ENCODE data around the gene RARS2. TPM values are rescaled to one million over a fixed set of nuclear protein-coding genes. Genes with fewer than 3 reads are reported as not detected.

Gene RARS2, protein sequence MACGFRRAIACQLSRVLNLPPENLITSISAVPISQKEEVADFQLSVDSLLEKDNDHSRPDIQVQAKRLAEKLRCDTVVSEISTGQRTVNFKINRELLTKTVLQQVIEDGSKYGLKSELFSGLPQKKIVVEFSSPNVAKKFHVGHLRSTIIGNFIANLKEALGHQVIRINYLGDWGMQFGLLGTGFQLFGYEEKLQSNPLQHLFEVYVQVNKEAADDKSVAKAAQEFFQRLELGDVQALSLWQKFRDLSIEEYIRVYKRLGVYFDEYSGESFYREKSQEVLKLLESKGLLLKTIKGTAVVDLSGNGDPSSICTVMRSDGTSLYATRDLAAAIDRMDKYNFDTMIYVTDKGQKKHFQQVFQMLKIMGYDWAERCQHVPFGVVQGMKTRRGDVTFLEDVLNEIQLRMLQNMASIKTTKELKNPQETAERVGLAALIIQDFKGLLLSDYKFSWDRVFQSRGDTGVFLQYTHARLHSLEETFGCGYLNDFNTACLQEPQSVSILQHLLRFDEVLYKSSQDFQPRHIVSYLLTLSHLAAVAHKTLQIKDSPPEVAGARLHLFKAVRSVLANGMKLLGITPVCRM
- total RNA-seq (2021), result 44.3 and 47.2 TPM in 2 replicates
- percentile 86 among the genes with signal in this experiment for Bru-seq, nascent RNA
- BruChase-seq, experiment 1, labeled RNA remaining after a 2-hour chase, result percentile 89 among the genes with signal in this experiment
- percentile 75 among the genes with signal in this experiment for BruChase-seq, experiment 2, labeled RNA remaining after a 6-hour chase
- long read RNA-seq, transcript RARS2-201 (20 exons, 1,818 nt), result major isoform, 55 of 154 reads
- long read RNA-seq, partial matches to known transcripts, result 8 of 154 reads
- long read RNA-seq, other reads (novel, unspliced or antisense), result 91 of 154 reads

DNA sequence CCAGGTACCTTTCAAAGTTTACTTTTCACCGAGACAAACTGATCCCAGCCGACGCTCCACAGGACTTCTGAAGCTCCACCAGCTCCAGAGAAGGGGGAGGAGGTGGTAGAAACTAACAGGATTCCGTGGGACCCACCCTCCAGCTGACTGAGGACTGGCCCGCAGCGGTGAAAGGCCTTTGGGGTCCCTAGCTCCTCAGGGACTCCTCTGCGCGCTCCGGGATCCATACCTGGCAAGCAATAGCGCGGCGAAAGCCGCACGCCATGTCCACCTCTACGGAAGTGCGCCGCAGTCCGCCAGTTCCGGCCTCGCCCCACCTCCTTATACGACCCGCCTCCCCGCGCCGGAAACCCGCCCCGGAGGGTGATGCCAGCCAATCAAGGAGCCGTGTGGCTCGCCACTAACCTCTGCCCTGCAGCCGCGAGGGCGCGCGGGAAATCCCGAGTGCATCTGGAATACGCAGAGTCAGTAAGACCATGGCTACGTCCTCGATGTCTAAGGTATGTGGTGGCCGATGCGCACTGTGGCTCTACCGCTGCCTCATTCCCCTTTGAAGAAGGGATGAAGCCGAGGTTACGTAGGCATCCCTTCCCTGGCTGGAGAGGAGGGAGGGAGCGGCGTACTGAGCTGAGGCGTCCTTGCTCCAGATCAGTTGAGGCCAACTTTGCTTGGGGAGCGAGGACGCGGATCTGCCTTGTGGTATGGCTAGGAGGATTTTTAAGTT lies at the start of gene RARS2, which contains the start of gene ORC3:
TSS of gene RARS2 (minus strand) at position 295 of the 724 bp plus-strand sequence. CDS start at position 265, 30 bp downstream.
TSS of gene ORC3 (plus strand) at position 443 of the 724 bp plus-strand sequence. CDS start at position 477, 34 bp downstream.
- Histone ChIP-seq H3K36me3 (ENCODE audit: insufficient read depth, low read length, poor library complexity, severe bottlenecking) (peaks cover 7% of the 10 kb centered on the region), H3K9me3 (ENCODE audit: low read depth, low read length, poor library complexity, severe bottlenecking) (no peaks in the 10 kb centered on the region), H3K27me3 (replicated peaks; ENCODE audit: insufficient read depth, low read depth, low read length, poor library complexity) (no peaks in the 10 kb centered on the region), H3K4me1 (ENCODE audit: insufficient read depth, low read length, poor library complexity, severe bottlenecking) (peaks cover 5% of the 10 kb centered on the region), H3K27ac (ENCODE audit: low read depth, low read length, poor library complexity, severe bottlenecking) (peak within 1 kb of the TSS; percentile 80), H3K4me3 (ENCODE audit: low read depth, low read length, poor library complexity, severe bottlenecking) (peak within 1 kb of the TSS; percentile 67)
- CTCF ChIA-PET, result no interaction called here
- no TSS peak for BruUV-seq (replicated peaks)
- TF ChIP-seq EZH2 (IDR thresholded peaks at IDR 0.05; ENCODE audit: borderline replicate concordance, low read depth, low read length, poor library complexity, severe bottlenecking) (no peak), CTCF (conservative IDR thresholded peaks at IDR 0.05; ENCODE audit: low read depth, low read length) (no peak)
- POLR2A ChIA-PET (ENCODE audit: low non-redundant PET), result no interaction called here
- DNase-seq (ENCODE audit: low spot score), result peak; percentile 95
- intact Hi-C loops (cut with micrococcal nuclease; ENCODE audit: unreplicated experiment), result loop anchor here (2.0 to 10.0 kb wide), 3 partner anchors 63 to 435 kb away; partner anchors contain the start of genes AKIRIN2 and ZNF292

DNA sequence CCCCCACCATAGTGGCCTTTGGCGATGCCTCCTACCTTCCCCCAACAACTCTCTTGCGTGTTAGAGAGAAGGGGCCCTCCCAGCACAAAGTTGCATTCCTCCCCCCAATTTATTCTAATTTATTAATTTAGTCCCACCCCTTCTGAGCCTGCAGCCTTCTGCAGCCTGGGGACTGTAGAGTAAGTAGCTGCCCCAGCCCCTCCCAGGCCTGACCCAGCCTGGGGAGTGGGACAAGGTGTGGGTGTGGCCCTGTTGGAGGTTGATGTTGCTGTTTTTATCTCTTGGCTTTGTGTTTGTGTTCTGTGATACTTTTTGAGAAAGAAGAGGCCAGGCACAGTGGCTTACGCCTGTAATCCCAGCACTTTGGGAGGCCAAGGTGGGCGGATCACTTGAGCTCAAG lies 49.6 kb upstream of the RARS2 start:
- POLR2A ChIA-PET (ENCODE audit: low non-redundant PET), result no interaction called here
- Histone ChIP-seq H3K27me3 (replicated peaks; ENCODE audit: insufficient read depth, low read depth, low read length, poor library complexity) (no peaks in the 10 kb centered on the region), H3K36me3 (ENCODE audit: insufficient read depth, low read length, poor library complexity, severe bottlenecking) (peaks cover 8% of the 10 kb centered on the region), H3K4me1 (ENCODE audit: insufficient read depth, low read length, poor library complexity, severe bottlenecking) (no peaks in the 10 kb centered on the region), H3K9me3 (ENCODE audit: low read depth, low read length, poor library complexity, severe bottlenecking) (no peaks in the 10 kb centered on the region), H3K4me3 (ENCODE audit: low read depth, low read length, poor library complexity, severe bottlenecking) (no peak overlapping the region), H3K27ac (ENCODE audit: low read depth, low read length, poor library complexity, severe bottlenecking) (no peak overlapping the region)
- CTCF ChIA-PET, result no interaction called here
- no TSS peak for BruUV-seq (replicated peaks)
- intact Hi-C loops (cut with micrococcal nuclease; ENCODE audit: unreplicated experiment), result no loop called here
- TF ChIP-seq EZH2 (IDR thresholded peaks at IDR 0.05; ENCODE audit: borderline replicate concordance, low read depth, low read length, poor library complexity, severe bottlenecking) (no peak), CTCF (conservative IDR thresholded peaks at IDR 0.05; ENCODE audit: low read depth, low read length) (no peak)
- no peak for DNase-seq (ENCODE audit: low spot score)

- CTCF ChIA-PET, result no interaction called here
- no peaks in the 10 kb centered on the region for H3K27me3 ChIP-seq (replicated peaks; ENCODE audit: insufficient read depth, low read depth, low read length, poor library complexity)
- intact Hi-C loops (cut with micrococcal nuclease; ENCODE audit: unreplicated experiment), result no loop called here
- no peak overlapping the region for H3K27ac ChIP-seq (ENCODE audit: low read depth, low read length, poor library complexity, severe bottlenecking)
- POLR2A ChIA-PET (ENCODE audit: low non-redundant PET), result no interaction called here
- no peak overlapping the region for H3K4me3 ChIP-seq (ENCODE audit: low read depth, low read length, poor library complexity, severe bottlenecking)
- TF ChIP-seq EZH2 (IDR thresholded peaks at IDR 0.05; ENCODE audit: borderline replicate concordance, low read depth, low read length, poor library complexity, severe bottlenecking) (no peak), CTCF (conservative IDR thresholded peaks at IDR 0.05; ENCODE audit: low read depth, low read length) (no peak)
- no peak for DNase-seq (ENCODE audit: low spot score)
- BruUV-seq (replicated peaks), result no TSS peak
- peaks cover 8% of the 10 kb centered on the region for H3K36me3 ChIP-seq (ENCODE audit: insufficient read depth, low read length, poor library complexity, severe bottlenecking)
- no peaks in the 10 kb centered on the region for H3K9me3 ChIP-seq (ENCODE audit: low read depth, low read length, poor library complexity, severe bottlenecking)
- H3K4me1 ChIP-seq (ENCODE audit: insufficient read depth, low read length, poor library complexity, severe bottlenecking), result no peaks in the 10 kb centered on the region
Measured at GRCh38 chr6:87637106-87637505, 47.3 kb upstream of the RARS2 start.
